D341Med (cell line): Measurements from ENCODE around the gene CENPN.

ENCODE experiments used
- DNase-seq: peaks from one replicate; pipeline ENCODE4 v3.0.0; 2012; ENCODE audit warnings: low spot score

Gene CENPN, protein sequence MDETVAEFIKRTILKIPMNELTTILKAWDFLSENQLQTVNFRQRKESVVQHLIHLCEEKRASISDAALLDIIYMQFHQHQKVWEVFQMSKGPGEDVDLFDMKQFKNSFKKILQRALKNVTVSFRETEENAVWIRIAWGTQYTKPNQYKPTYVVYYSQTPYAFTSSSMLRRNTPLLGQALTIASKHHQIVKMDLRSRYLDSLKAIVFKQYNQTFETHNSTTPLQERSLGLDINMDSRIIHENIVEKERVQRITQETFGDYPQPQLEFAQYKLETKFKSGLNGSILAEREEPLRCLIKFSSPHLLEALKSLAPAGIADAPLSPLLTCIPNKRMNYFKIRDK

DNA sequence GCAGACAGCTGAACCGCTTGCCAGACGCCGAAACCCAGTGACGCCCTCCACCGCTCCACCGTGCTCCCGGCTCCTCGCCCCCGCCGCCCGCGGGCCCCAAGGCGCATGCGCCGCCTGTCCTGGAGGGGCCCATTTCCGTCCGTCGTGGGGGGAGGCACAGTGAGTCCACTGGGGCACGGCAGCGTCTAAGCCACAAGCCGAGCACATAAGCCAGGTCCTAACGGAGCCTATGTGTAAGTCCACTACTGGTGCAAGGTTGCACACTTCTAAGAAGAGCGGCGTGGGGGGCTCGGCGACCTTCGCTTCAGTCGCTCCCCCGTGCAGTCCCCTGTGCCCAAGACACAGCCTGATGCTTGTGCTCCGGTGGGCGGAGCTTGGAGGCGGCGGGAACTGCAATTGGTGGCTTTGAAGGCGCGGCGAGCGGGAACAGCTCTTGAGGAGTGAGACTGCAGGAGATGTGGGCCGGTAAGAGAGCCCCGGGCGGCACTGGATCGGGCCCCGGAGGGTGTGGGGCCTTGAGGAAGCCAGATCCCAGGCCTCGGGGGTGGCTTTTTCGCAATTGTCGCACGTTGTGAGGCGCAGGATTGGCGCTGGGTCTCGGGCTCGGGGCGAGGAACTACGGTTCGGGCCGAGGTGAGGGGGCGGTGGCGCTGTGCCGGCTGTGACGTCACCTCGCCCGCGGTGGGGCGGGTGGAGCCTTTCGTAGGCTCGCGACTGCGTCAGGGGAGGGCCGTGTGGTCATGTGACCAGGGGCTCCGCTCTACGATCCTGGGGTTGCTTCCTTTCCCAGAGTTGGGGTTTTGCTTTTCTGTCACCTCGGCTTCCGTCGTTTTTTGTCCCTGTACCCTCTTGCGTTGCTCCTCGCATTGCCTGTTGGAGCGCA lies at the start of gene CENPN, which contains the start of gene CMC2:
Gene CENPN (plus strand): TSS at position 402 of the 883 bp plus-strand sequence. CDS start 4,726 bp downstream, outside the sequence.
Gene CMC2 (minus strand): TSS at position 73 of the 883 bp plus-strand sequence. CDS start 9,491 bp downstream, outside the sequence.
- peak; percentile 95 for DNase-seq

DNA sequence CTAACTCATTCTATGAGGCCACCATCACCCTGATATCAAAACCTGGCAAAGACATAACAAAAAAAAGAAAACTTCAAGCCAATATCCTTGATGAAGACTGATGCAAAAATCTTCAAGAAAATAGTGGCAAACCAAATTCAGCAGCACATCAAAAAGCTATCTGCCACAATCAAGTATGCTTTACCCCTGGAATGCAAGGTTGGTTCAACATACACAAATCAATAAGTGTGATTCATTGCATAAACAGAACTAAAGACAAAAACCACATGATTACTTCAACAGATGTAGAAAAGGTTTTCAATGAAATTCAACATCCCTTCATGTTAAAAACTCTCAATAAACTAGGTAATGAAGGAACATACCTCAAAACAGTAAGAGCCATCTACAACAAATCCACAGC lies 48.7 kb upstream of the CENPN start:
- DNase-seq = no peak

DNA sequence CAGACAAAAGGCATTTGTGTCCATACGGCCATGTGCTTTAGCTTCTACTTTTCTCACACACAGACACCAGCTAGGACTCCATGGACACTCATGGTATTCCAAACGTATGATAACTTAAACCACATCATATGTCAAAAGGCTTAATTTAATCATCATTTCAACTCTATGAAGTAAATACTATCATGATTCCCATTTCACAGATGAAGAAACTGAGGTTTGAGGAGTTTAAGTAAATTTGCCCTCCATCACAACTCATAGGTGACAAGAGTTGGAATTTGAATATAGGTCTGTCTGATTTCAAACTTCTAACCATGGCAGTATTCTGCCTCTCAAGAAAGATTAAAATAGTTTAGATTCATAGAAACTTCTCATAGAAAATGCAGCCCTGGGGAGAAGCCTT lies 44.1 kb upstream of the CENPN start:
- no peak for DNase-seq

DNA sequence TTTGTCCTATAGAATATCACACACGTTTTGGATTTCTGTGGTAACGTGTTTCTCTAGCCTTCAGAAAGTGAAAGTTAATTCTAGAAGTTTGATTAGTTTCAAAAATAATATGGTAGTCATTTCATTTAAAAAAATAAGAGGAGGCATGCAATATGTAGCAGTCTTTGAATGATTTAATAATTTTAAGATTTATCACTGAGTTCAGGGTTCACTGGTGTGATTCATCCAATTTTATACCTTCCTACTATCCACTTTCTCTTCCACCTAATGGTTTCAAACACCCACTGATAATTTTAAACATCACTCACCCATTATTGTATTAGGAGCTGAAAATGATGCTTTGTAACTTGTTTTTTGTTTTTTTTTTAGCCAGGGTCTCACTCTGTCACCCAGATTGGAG lies 42.7 kb upstream of the CENPN start:
- no peak for DNase-seq

DNA sequence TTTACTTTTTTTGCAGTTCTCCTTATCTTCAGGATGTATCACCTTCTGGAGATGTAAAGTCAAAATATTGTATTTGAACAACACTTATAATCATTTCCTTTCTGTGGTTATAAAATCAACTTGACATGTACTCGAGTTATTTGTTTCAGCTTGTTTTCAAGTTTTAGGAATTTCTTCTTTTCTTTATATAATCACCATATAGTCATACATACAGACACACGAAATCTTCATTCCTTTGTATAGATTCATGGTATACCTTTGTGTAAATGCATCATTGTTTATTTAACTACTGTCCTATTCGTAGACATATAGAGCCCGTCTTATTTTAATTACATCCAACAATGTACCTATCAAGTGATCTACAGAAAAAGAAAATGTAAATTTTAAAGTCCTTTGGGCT lies 40.4 kb upstream of the CENPN start:
- DNase-seq = no peak

DNA sequence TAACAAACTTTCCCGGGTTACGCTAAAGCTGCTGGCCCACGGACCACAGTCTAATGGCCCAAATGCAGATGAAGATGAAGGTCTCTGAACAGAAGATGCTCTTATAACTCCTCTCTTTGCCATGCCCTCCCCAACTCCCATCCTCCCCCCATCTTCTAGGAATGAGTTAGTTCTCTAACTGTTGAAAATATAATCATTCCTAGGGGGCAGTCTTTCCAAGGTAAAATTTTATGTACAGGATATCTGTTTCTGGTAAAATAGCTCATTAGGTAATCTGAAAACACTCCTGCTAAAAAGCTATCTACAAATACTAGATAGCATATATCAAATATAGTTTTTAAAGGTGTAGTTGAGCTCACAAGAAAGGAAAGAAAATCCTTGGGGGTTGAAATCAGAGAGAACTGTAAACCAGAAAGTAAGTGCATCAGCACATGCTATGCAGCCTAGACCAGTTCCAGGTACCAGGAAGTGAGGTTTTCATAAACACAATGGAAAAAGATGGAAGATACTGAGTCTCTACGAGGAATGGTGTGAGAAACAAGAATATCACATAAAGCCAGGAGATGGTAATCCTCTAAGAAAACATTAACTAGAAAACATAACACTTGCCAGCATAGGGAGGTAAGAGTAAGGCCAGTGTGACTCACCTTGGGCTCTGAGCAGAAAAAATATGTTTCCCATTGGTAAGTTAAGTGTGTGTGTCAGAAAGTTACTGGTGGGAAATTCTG lies 38.5 kb upstream of the CENPN start:
- DNase-seq = no peak

DNA sequence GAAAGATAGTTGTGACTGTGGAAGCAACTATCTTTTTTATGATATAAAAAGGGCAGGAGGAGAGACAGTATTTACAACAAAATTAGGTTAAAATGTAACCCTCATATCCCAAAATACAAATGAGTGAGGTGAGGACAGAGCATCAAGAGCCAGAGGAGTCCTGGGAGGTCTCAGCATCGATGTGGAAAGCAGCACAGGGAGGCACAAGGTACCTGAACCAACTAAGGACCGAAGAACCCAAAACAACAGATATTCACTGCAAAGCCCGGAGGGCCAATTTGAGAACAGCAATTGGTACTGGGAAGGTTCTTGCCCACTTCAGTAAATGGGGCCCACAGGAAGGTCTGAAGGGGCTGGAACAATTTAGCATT lies 37.9 kb upstream of the CENPN start:
- no peak for DNase-seq

DNA sequence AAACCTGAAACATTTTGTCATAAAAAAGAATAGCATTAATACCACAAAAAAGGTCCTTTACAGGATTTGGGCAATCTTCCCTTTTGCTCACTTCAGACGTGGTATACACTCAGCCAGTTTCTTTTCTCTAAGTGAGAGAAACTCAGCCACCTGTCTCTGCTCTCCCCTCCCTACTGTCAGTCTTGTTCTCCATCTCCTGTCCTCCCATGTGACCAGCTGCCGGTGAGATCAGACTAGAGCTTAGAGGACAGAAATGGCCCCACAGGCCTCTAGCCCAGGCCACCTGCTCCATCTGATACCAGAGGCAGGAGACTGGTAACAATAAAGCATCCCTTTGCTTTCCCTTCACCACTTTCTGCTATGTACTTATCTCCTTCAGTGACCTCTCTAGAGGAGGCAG lies 35.2 kb upstream of the CENPN start:
- no peak for DNase-seq

DNA sequence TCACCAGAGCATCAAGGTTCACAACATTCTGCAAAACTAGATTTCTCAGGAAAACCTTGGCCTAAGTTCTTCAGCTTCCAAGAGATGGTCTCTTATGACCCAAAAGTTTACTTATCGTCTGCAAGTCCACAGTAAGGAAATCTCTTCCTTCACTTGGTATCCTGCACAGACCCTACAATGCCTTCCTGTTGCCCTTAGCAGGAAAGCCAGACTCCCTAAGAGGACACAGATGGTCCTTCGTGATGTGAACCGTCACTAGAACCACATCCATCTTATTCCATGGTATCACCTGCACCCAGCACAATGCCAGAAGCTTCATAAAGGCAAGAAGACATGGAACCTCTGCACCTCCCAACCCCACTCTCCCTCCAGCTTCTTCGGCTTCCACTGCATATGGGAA lies 34.4 kb upstream of the CENPN start:
- DNase-seq = no peak

DNA sequence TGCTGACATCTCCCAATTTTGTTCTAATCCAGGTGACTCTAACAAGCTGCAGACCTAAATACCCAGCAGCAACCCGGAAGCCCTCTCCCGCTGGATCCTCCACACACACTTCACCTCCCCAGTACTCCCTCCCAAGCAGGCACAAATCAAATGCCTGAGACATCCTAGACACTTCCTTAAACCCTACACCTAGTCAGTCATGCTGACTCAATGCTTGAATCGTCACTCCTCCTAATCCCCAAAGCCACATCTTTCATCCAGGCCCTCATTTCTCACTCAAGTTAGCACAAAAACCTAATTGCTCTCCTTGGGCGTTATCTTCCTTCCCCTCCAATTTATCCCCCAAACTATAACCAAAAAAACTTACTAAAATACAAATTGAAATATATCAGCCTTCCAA lies 33.0 kb upstream of the CENPN start:
- no peak for DNase-seq

DNA sequence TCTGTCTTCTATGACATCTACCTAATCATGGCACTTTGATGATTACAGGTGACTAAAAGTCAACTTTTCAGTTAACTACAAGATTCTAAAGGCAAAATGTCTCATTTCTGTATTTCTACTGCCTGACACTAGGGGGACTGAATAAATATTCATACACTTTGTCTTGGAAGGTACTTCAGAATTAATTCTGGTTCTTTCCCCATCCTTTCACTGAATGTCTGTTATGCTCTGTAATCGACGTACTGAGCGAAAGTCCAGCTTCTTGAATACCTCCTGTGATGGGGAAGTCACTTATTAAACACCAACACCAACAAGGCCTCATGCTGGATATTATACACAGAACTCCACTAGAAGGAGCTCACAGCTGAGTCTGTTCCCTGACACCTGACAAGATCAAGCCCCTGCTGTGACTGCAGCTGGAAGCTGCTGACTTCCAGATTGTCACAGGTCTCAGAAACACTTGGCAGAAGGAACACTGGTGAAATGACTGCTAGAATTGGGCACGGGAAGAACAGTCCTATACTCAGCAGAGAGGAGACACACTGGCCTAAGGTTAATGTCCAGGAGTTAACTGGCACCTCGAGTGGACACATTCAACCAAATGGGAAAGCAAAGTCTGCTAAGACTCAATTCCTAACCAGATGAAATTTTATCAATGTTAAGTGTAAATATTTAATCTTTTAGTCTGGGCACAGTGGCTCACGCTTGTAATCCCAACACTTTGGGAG lies 32.2 kb upstream of the CENPN start:
- DNase-seq = no peak

DNA sequence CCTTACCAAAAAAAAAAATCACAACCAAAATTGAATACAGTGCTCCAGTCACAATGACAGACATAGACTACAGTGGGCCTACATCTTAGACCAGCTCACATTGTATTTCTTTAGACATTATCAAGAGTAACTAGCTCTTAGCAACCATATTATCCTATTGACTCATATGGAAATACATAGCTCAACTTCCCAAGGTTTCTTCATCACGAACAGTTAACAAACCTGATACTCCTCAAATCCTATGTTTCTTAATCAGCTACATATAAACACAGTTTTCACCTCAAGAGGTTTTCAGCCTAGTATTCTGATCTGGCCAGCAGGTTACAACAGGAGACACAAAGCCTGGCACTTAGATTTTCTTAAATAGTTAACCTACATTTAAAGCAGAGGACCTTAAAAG lies 30.1 kb upstream of the CENPN start:
- DNase-seq = no peak

DNA sequence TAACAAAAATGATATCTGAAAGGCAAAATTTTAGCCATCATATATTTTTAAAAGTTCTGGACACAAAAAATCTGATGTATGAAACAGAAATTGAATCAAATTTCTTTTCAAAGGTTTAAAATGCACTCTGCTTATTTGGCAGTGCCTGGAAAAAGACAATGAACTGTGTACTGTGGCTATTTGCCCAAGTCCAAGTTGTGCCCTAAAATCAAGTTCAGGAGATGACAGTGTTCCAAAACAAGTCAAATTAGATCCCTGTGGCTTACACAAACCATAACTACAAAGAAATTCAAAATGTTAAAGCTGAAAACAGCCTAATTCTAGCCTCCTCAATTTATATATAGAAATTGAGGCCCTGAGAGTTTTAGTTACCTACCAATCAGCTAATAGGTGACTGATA lies 25.9 kb upstream of the CENPN start:
- no peak for DNase-seq

DNA sequence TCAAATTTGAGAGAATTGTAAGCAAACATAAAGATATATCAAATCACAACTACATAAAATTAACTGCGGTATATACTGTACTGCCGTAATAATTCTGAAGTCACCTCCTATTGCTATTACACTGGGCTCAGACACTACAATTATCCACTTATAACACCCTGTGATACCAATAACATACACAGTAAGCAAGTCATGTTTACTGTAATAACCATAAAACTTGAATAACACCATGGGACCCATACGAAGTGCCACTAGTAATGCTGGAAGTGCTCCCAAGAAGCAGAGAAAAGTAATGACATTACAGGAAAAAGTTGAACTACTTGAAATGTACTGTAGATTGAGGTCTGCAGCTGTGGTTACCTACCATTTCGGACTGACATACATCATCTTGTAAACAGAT lies 24.4 kb upstream of the CENPN start:
- no peak for DNase-seq

DNA sequence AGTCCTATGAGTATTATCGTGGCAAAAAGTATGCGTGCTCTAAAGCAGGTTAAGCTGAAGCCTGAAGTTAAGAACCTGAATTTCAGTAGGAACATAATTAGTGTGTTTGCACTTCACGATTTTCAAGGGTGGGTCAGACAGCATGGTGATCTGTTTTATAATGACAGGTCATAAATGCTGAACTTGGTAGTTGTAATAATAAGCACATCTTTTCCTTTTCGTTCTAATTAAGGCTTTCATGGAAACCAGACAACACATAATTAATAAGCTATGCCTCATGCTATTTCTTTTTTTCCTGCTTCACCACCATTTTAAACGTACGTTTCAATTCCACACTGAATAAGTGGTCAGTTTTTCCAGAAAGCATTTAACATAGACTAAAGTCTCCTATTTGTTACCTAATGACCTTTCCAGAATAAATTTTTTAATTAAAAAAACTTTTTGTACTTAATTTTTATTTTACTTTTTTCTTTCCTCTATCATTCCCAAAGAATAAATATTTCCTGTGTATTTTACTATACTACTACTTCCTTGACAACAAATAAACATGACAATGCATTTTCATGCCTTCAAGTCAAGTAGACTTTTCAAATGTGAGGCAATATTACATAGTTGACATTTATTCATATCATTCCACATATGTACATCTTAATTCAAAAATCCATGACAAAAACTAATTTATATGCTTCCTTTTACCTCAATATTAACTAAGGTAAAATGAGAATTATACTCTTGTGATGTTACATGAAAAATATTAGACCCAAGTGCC lies 22.7 kb upstream of the CENPN start:
- no peak for DNase-seq

DNA sequence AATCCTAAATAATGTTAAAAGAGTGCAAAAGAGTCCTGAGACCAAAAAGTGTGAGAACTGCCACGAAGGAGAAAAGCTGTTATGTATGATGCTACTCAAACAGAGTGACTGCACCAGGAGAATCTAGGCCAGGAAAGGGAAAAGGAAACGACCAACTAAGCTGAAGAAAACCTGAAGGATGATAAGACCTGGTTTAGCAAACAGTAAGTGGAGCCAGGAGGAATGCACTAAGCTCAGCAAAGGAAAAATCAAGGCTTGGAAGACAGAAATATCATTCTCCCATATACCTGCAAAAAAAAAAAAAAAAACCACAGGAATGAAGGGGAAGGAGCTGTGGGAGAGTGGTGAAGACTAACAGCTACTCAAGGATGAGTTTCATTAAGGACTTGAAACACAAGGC lies 21.4 kb upstream of the CENPN start:
- no peak for DNase-seq

DNA sequence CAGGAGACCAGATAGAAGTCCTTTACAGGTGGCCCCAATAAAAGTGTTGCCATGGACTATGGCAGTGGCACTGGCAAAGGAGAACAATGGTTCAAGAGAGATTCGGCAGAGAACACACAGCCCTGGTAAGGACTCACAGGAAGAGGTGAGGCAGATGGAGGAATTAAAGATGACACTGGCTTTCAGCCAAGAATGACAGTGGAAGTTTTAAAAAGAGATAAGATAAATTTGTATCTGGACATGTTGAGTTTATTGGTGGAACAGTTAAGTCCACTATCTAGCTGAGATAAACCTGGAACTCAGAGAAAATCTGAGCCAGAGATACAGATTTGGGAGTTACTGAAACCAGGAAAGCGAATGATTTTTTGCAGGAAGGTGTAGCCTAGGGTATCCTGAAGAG lies 20.5 kb upstream of the CENPN start:
- no peak for DNase-seq

DNA sequence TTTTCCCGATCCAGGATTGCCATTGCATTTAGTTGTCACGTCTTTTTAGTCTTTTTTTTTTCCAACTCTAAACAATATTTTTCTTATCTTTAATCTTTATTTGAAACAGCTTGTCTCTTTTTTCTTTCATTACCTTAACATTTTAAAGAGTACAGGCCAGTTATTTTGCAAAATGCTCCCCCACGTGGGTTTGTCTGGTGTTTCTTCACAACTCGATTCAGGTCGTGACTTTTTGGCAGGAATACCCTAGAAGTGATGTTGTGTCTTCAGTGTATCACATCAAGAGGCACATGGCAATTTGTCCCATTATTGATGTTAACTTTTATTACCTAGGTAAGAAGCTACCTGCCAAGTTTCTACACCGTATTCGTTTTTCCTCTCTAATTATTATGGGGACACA lies 18.3 kb upstream of the CENPN start:
- no peak for DNase-seq

DNA sequence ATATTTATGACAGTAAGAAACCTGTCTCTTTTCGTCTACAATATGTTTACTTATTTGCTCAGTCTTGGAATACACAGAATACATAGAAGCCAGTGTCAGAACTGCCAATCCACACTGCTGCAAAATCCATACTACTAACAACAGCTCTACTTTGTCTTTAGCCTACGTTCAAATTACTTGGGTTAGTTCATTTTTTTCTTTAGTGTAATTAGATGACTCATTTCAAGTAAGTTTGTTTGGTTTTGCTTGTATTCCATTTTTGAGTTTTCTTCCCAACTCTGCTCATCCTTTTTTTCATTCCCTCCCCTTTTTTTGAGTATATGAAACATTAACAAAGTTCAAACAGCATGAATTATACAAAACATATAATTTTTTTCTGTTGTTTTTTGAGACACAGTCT lies 17.2 kb upstream of the CENPN start:
- no peak for DNase-seq

DNA sequence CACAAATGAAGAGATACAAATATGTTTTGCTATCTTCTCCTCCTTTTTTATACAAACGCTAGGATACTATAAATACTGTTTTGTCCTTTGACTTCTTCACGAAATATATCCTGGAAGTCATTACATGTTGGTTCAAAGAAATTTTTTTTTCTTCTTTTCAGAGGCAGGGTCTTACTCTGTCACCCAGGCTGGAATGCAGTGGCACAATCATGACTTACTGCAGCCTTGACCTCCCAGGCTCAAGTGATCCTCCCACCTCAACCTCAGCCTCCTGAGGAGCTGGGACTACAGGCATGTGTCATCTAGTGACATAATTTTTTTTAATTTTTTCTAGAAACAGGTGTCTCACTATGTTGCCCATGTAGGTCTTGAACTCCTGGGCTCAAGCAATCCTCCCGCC lies 16.4 kb upstream of the CENPN start:
- no peak for DNase-seq

DNA sequence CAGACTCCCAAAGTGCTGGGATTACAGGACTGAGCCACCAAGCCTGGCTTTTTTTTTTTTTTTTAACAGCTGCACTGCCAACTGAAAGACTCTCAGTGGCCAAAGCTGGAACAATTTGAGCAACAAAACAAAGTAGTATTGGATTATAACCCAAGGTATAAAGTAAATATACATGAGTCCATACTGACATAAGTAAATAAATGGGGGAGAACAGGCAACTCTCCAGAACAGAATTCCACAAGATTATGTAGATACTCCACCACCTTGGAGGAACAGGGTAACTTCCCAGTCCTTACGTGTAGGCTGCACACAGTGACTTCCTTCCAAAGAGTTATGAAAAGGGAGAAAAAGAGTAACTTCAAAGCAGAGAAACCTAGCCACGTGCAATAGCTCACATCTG lies 16.0 kb upstream of the CENPN start:
- DNase-seq = no peak
